Muscle of leg (tissue), 11 donors: Measurements from ENCODE around the gene STARD7. TPM values are rescaled to one million over a fixed set of nuclear protein-coding genes. Genes with fewer than 3 reads are reported as not detected.

Experiments
- DNase-seq: peaks from one replicate; pipeline ENCODE4 v3.0.0; 2013
- H3K27ac ChIP-seq: one replicate; pipeline ENCODE4 v1.5.1; 2013; ENCODE audit warnings: mild to moderate bottlenecking, low read length, control low read depth
- H3K27me3 ChIP-seq: one replicate; pipeline ENCODE4 v1.6.1; 2013; ENCODE audit warnings: low read length; ENCODE audit not compliant: control insufficient read depth, insufficient read depth
- H3K36me3 ChIP-seq: one replicate; pipeline ENCODE4 v1.6.1; 2013; ENCODE audit warnings: low read length; ENCODE audit not compliant: control insufficient read depth, insufficient read depth
- H3K4me1 ChIP-seq: one replicate; pipeline ENCODE4 v1.6.1; 2013; ENCODE audit warnings: low read length; ENCODE audit not compliant: control insufficient read depth, insufficient read depth
- H3K4me3 ChIP-seq: one replicate; pipeline ENCODE4 v1.5.1; 2013; ENCODE audit warnings: low read length, control low read depth
- H3K9me3 ChIP-seq: replicated peaks from 2 replicates; pipeline ENCODE4 v1.6.1; 2013; ENCODE audit warnings: low read depth, low read length; ENCODE audit not compliant: control insufficient read depth
- WGBS: methylation state at CpG from one replicate; pipeline ENCODE4 v1.1.5; 2013; ENCODE audit warnings: missing lambda C conversion rate; ENCODE audit not compliant: insufficient coverage; 5-methylcytosine and 5-hydroxymethylcytosine counted together
- polyA plus RNA-seq, 8 donors: library from polyadenylated mRNA; unstranded; fragments of 120-200 nt; gene quantifications; one replicate each; pipeline versions ENCODE4 v1.2.1 to v1.2.3, GENCODE V29; 2013; ENCODE audit warnings: inconsistent platforms in 1 of 8, low replicate concordance in 1 of 8; ENCODE audit not compliant: insufficient read length in 8 of 8, insufficient read depth in 1 of 8
- total RNA-seq: library from RNA; stranded (reverse); fragments of 120-200 nt; gene quantifications from one replicate; pipeline ENCODE4 v1.2.4, GENCODE V29; 2013

STARD7 gene
- total and polyA plus RNA-seq, 9 donors: 93.2 to 130 (median 105) TPM

DNA sequence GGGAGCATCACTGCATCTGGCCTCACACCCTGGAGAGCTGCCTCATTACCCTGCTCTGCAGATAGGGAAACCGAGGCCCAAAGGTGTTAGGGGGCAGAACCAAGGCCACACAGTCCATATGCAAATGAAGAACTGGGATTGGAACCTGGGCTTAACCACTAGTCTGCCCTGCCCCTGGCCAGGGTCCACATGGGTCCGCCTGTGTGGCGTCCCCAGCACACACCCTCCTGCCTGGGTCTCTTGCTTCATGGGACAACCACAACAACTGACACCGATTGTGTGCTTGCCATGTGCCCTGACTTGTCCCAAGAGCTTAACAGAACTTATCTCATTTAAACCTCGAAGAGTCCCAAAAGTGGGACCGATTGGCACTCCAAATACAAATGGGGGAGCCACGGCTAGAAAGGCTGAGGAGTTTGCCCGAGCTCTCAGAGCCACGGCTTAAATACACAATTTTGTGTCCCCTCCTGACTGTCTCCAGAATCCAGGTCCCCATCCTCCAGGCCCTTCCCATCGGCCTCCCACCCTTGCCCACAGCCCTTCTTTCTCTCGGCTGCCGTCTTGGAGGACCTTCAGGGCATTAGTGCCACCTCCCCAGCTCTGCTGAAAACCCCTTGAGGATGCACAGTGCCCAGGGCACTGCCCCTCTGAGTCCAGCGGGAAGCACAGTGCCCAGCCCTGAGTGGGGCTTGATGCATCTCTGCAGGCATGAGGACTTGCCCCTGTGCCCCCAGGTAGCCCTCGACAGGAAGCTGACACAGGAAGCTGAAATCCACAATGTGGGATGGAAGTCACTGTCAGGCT, 57.6 kb downstream of the STARD7 start:
- H3K27ac ChIP-seq: no peak overlapping the region
- 89% methylated on average over 14 of the region's 14 CpGs for WGBS
- no peak for DNase-seq
- no peaks in the 10 kb centered on the region for H3K9me3 ChIP-seq
- H3K36me3 ChIP-seq: no peaks in the 10 kb centered on the region
- H3K4me1 ChIP-seq: peaks cover 27% of the 10 kb centered on the region
- peaks cover 18% of the 10 kb centered on the region for H3K27me3 ChIP-seq
- H3K4me3 ChIP-seq: no peak overlapping the region

DNA sequence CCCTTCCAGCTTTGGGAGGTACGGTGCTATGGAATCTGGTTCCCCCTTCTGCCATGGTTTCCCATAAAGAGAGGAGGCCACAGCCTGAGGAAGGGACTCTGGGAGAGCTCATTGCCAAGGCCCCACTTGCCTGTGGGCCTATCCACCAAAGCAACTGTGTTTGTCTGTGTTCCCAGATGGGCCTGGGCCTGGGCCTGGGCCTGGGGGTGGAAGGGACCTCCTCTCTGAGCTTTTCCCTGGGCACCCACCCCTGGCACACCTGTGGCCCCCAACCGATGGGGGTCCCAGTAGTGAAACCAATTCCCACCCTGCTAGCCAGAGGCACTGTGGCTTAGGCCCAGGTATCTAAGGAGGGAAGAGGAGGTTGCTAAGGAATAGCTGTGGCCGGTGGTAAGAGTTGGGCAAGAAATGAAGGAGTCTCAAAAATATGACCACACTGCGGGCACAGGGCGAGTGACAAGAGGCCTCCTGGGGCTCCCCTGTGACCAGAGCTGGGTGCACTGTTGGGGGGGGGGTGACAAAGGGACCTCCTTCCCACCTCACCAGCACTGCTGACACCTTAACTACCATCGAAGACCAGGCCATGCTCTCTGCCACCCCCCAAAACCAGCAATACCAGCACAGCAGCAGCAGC, 58.5 kb downstream of the STARD7 start:
- DNase-seq: no peak
- peaks cover 33% of the 10 kb centered on the region for H3K4me1 ChIP-seq
- no peaks in the 10 kb centered on the region for H3K36me3 ChIP-seq
- WGBS: 84% methylated on average over 4 of the region's 6 CpGs
- no peaks in the 10 kb centered on the region for H3K9me3 ChIP-seq
- no peak overlapping the region for H3K4me3 ChIP-seq
- H3K27me3 ChIP-seq: peaks cover 18% of the 10 kb centered on the region
- H3K27ac ChIP-seq: no peak overlapping the region

- Histone ChIP-seq H3K9me3 (no peaks in the 10 kb centered on the region), H3K4me3 (no peak overlapping the region), H3K27ac (no peak overlapping the region), H3K36me3 (no peaks in the 10 kb centered on the region), H3K27me3 (peaks cover 18% of the 10 kb centered on the region), H3K4me1 (peaks cover 45% of the 10 kb centered on the region)
- DNase-seq: peak; percentile 69
- WGBS: 19% methylated on average over 18 of the region's 29 CpGs
Observed at GRCh38 chr2:96148410-96149217, 60.0 kb downstream of the STARD7 start.

DNA sequence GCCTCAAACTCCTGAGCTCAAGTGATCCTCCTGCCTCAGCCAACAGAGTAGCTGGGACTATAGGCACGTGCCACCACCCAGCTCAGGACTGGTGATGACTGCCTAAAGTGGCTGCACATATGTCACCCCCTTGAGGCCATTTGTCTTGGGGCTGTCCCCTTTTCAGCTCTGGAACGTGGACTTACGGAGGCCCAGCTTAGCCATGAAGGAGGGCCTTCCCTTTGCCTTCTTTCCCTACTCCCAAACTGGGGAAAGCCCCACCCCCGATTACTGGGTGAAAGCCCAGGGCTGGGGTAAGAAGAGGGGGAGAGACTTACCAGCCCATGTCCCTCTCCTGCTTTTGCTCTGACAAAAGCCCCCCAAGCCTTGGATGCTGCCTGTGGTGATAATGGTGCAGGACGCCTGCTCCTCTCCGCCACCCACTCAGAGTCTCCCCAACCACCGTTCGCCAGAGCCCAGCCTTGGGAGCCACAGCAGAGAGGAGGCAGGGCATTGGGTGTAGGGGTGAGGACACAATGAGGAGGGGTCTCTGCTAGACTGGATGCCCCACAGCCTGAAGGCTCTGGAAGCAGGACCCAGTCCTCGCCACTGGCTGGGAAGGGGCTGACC, 60.9 kb downstream of the STARD7 start:
- H3K36me3 ChIP-seq: no peaks in the 10 kb centered on the region
- 46% methylated on average over 2 of the region's 9 CpGs for WGBS
- peaks cover 49% of the 10 kb centered on the region for H3K4me1 ChIP-seq
- no peak for DNase-seq
- no peaks in the 10 kb centered on the region for H3K9me3 ChIP-seq
- H3K4me3 ChIP-seq: no peak overlapping the region
- H3K27ac ChIP-seq: no peak overlapping the region
- peaks cover 18% of the 10 kb centered on the region for H3K27me3 ChIP-seq

DNA sequence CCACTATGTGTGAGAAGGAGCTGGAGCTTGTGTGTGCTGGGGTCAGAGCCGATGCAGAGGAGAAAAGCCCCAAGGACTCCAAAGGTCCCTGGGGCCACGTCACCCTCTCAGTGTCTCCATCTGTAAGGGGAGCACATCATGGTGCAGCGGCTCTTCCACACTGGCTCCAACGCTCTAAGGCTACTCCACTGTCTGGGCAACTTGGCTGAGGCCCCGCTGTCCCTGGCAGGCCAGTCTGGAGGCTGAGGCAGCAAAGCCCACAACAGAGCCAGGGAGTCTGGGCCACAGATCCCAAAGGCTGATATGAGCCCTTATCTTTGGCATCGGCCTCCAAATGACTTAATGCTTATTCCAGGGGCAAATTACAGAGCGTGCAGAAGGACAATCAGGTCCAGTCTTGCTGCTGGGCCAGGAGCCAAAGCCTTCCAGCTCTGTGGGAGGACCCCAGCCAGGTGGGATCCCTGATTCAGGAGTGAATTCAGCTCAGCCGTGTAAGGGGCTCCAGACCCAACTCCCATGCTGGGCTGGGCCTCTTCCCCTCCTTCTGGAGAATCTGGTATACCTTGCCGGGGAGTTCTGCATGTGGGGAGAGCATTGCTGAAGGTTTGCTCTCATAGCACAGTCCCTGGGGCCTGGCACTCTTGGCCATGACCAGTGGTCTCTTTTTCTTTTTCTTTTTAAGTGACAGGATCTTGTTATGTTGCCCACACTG, 61.6 kb downstream of the STARD7 start:
- WGBS: 59% methylated on average over 8 of the region's 9 CpGs
- Histone ChIP-seq H3K36me3 (no peaks in the 10 kb centered on the region), H3K27me3 (peaks cover 18% of the 10 kb centered on the region), H3K27ac (peak overlapping the region; percentile 21), H3K4me1 (peaks cover 50% of the 10 kb centered on the region), H3K9me3 (no peaks in the 10 kb centered on the region), H3K4me3 (no peak overlapping the region)
- no peak for DNase-seq

DNA sequence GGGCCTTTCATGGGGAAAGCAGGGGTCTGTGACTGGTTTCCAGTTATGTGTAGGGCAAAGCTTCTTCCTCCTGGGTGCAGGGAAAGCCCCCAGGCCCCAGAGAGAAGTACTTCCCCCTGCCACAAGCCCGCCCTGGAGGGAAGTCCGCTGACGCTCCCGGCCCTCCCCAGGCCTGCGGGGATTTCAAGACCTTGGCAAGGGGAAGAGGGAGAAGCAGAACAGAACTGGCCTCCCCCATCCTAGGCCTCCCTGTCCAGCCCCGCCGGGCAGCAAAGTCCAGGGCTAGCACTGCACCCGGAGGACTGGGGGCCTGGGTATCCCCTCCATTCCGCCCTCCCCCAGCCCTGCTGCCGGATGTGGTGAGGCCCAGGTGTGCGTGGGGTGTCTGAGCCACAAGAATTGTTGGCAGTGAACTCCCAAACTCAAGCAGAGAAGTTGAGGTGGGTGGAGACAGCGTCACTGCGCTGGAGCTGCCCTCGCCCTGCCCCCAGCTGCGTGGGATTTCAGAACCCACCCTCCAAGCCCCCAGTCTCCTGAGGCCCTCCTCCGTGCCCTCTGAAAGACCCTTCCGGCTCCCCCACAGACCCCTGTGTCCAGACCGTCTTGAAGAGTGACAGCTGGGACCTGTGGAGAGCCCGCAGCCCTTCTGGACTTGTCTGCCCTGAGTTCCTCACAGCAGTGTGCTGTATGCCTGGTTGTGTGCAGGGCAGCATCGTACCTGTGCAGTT, 62.3 kb downstream of the STARD7 start:
- 35% methylated on average over 6 of the region's 20 CpGs for WGBS
- Histone ChIP-seq H3K27ac (peak overlapping the region; percentile 21), H3K9me3 (no peaks in the 10 kb centered on the region), H3K4me3 (no peak overlapping the region), H3K36me3 (no peaks in the 10 kb centered on the region), H3K27me3 (peaks cover 18% of the 10 kb centered on the region), H3K4me1 (peaks cover 50% of the 10 kb centered on the region)
- DNase-seq: peak; percentile 74

DNA sequence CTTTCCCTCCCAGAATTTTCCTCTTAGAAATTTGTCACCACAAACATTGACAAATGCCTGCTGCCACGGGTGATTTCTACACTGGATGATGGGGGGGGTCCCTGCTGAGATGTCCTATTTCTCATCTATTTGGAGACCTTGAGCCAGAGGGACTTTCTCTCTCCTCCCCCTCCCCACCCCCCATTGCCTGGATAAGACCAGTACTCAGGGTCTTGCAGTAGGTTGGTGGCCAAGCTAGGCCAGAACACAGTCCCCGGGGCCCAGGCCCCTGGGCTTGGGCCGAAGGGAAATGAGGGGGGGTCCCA, 62.8 kb downstream of the STARD7 start:
- H3K27me3 ChIP-seq: peaks cover 18% of the 10 kb centered on the region
- DNase-seq: no peak
- H3K4me1 ChIP-seq: peaks cover 50% of the 10 kb centered on the region
- 69% methylated on average over 2 of the region's 3 CpGs for WGBS
- H3K27ac ChIP-seq: peak overlapping the region; percentile 21
- H3K9me3 ChIP-seq: no peaks in the 10 kb centered on the region
- peak overlapping the region; percentile 34 for H3K4me3 ChIP-seq
- H3K36me3 ChIP-seq: no peaks in the 10 kb centered on the region

GRCh38 chr2:96145036-96145847, 63.4 kb downstream of the STARD7 start, which contains the start of gene DUSP2:
TSS of gene DUSP2 (minus strand) at chr2:96145440. CDS start at chr2:96145354, 86 bp downstream.
- WGBS: under 1% methylated on average over 84 of the region's 94 CpGs
- Histone ChIP-seq H3K4me3 (peak within 1 kb of the TSS; percentile 49), H3K4me1 (peaks cover 50% of the 10 kb centered on the region), H3K27ac (peak within 1 kb of the TSS; percentile 21), H3K36me3 (no peaks in the 10 kb centered on the region), H3K27me3 (peaks cover 18% of the 10 kb centered on the region), H3K9me3 (no peaks in the 10 kb centered on the region)
- DNase-seq: peak; percentile 80
